ENCODE data around the gene BNIP1. TPM values are rescaled to one million over a fixed set of nuclear protein-coding genes. Genes with fewer than 3 reads are reported as not detected.
"Not testable (repeated sequence)": the region's sequence is repeated elsewhere in the genome, so short reads cannot be mapped to it uniquely, and the experiment has no call there.

BNIP1 gene
- total and polyA plus RNA-seq, 2 experiments from 2014 or later, result 9.2 to 19.9 TPM

GRCh38 chr5:173139631-173140030 lies 4.7 kb upstream of the BNIP1 start:
- no peaks in the 10 kb centered on the region for H3K27me3 ChIP-seq
- H3K27ac ChIP-seq, result no peak overlapping the region
- no peaks in the 10 kb centered on the region for H3K36me3 ChIP-seq
- no peaks in the 10 kb centered on the region for H3K4me1 ChIP-seq (ENCODE audit: low read depth)
- no peaks in the 10 kb centered on the region for H3K9me3 ChIP-seq (ENCODE audit: low read depth)
- TF ChIP-seq, protein P1, sequence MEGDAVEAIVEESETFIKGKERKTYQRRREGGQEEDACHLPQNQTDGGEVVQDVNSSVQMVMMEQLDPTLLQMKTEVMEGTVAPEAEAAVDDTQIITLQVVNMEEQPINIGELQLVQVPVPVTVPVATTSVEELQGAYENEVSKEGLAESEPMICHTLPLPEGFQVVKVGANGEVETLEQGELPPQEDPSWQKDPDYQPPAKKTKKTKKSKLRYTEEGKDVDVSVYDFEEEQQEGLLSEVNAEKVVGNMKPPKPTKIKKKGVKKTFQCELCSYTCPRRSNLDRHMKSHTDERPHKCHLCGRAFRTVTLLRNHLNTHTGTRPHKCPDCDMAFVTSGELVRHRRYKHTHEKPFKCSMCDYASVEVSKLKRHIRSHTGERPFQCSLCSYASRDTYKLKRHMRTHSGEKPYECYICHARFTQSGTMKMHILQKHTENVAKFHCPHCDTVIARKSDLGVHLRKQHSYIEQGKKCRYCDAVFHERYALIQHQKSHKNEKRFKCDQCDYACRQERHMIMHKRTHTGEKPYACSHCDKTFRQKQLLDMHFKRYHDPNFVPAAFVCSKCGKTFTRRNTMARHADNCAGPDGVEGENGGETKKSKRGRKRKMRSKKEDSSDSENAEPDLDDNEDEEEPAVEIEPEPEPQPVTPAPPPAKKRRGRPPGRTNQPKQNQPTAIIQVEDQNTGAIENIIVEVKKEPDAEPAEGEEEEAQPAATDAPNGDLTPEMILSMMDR (IDR thresholded peaks at IDR 0.05; ENCODE audit: low read depth, low read length), result no peak
- no peak overlapping the region for H3K4me3 ChIP-seq
- no peak for DNase-seq (ENCODE audit: low read depth in 1 of 2, low spot score in 1 of 2)

DNA sequence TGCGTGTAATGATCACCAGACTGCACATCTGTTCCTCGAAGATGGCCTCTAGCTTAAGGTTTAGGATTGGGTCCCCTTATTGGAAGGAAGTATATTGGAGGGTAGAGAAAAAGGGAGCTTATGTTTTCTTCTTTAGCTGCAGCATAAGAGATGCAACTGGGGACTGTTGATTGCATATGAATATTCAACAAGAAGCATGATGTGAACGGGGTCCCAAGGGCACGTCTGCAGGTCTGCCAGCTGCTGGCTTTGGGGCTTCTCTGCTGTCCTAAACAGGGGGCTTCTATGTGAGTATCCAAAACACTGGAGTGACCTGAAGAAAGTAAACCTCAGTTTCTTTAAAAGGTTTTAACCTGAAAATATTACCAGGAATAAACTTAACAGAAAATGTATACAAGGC lies 3.6 kb upstream of the BNIP1 start:
- Histone ChIP-seq H3K4me3 (no peak overlapping the region), H3K36me3 (no peaks in the 10 kb centered on the region), H3K27ac (no peak overlapping the region), H3K4me1 (ENCODE audit: low read depth) (no peaks in the 10 kb centered on the region), H3K27me3 (no peaks in the 10 kb centered on the region), H3K9me3 (ENCODE audit: low read depth) (no peaks in the 10 kb centered on the region)
- DNase-seq (ENCODE audit: low read depth in 1 of 2, low spot score in 1 of 2), result no peak
- TF ChIP-seq, protein P1 (IDR thresholded peaks at IDR 0.05; ENCODE audit: low read depth, low read length), result no peak

DNA sequence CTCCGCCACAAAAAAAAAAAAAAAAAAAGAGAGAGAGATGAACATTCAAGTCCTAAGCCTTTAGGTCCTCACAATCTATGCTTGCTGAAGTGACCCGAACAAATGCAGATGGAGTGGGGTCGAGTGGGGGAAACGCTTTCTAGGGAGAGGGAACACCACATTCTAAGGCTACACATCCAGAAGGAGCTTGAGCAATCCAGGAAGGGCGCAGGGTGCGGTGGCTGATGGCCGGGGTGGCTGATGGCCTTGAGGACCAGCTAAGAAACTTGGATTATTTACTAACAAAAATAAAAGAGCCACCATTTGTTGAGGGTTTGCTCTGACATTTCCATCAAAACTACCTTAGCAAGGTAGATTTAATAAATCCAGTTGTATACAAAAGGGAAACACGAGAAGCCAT lies 764 bp upstream of the BNIP1 start:
- no peaks in the 10 kb centered on the region for H3K4me1 ChIP-seq (ENCODE audit: low read depth)
- no peaks in the 10 kb centered on the region for H3K9me3 ChIP-seq (ENCODE audit: low read depth)
- H3K27ac ChIP-seq, result no peak overlapping the region
- no peaks in the 10 kb centered on the region for H3K27me3 ChIP-seq
- no peak overlapping the region for H3K4me3 ChIP-seq
- DNase-seq (ENCODE audit: low read depth in 1 of 2, low spot score in 1 of 2), result no peak
- H3K36me3 ChIP-seq, result peaks cover 4% of the 10 kb centered on the region
- TF ChIP-seq, protein P1 (IDR thresholded peaks at IDR 0.05; ENCODE audit: low read depth, low read length), result no peak

DNA sequence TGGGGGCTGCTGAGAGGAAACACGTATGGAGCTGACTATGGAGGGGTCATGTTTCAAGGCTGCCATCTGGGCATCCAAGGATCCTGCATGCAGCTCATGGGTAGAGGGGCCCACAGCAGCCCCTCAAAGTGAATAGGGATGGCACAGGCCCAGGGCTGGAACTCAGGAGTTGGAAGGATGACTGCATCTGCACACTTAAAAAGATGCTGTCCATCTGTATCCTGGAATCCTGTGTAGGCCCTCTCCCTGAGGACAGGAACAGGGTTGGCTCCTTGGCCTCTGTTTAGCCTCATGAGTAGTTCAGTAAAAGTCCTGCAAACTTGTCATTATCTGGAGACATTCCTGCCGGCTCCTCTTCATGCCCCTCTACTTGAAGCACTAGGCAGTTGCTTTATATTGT lies 4.0 kb downstream of the BNIP1 start:
- H3K9me3 ChIP-seq (ENCODE audit: low read depth), result no peaks in the 10 kb centered on the region
- DNase-seq (ENCODE audit: low read depth in 1 of 2, low spot score in 1 of 2), result no peak
- no peak overlapping the region for H3K4me3 ChIP-seq
- H3K27ac ChIP-seq, result no peak overlapping the region
- H3K27me3 ChIP-seq, result no peaks in the 10 kb centered on the region
- H3K4me1 ChIP-seq (ENCODE audit: low read depth), result no peaks in the 10 kb centered on the region
- TF ChIP-seq, protein P1 (IDR thresholded peaks at IDR 0.05; ENCODE audit: low read depth, low read length), result no peak
- peaks cover 4% of the 10 kb centered on the region for H3K36me3 ChIP-seq

DNA sequence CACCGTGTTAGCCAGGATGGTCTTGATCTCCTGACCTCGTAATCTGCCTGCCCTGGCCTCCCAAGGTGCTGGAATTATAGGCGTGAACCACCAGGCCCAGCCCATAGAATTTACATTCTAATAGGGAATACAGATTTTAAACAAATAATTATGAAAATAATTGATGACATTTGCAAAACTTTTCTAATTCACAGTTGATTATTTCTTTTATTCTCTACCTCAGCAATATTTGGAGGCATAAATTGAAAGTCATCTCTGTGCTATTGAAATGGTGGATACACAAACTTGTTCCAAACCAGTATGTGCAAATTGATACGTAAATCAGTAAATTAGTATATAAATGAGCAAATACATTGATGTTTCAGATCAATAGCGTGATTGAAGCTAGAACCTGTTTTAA lies 8.2 kb downstream of the BNIP1 start:
- no peaks in the 10 kb centered on the region for H3K27me3 ChIP-seq
- no peaks in the 10 kb centered on the region for H3K4me1 ChIP-seq (ENCODE audit: low read depth)
- no peak for DNase-seq (ENCODE audit: low read depth in 1 of 2, low spot score in 1 of 2)
- TF ChIP-seq, protein P1 (IDR thresholded peaks at IDR 0.05; ENCODE audit: low read depth, low read length), result no peak
- H3K9me3 ChIP-seq (ENCODE audit: low read depth), result no peaks in the 10 kb centered on the region
- no peak overlapping the region for H3K27ac ChIP-seq
- H3K4me3 ChIP-seq, result no peak overlapping the region
- peaks cover 14% of the 10 kb centered on the region for H3K36me3 ChIP-seq

DNA sequence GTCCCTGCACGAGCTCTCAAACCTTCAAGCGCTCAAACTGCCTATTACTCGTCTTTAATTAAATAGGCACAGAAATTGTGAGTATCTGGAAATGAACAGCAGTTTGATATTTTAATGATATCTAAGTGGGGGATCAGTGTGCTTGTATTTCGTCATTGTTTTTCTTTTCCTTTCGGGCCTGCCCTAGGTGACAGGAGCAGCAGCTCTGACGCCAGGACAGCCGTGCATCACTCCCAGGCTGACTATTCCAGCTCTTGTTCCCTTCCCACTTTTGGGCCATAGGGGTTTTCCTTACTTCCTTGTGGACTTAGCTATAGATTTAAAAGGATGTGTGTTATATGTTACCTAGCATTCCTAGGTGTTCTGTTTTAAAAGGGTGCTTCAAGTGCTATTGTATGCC lies 9.5 kb downstream of the BNIP1 start:
- H3K27ac ChIP-seq, result no peak overlapping the region
- peaks cover 12% of the 10 kb centered on the region for H3K36me3 ChIP-seq
- no peak for DNase-seq (ENCODE audit: low read depth in 1 of 2, low spot score in 1 of 2)
- H3K4me1 ChIP-seq (ENCODE audit: low read depth), result no peaks in the 10 kb centered on the region
- no peaks in the 10 kb centered on the region for H3K9me3 ChIP-seq (ENCODE audit: low read depth)
- H3K27me3 ChIP-seq, result no peaks in the 10 kb centered on the region
- H3K4me3 ChIP-seq, result no peak overlapping the region
- TF ChIP-seq, protein P1 (IDR thresholded peaks at IDR 0.05; ENCODE audit: low read depth, low read length), result no peak

DNA sequence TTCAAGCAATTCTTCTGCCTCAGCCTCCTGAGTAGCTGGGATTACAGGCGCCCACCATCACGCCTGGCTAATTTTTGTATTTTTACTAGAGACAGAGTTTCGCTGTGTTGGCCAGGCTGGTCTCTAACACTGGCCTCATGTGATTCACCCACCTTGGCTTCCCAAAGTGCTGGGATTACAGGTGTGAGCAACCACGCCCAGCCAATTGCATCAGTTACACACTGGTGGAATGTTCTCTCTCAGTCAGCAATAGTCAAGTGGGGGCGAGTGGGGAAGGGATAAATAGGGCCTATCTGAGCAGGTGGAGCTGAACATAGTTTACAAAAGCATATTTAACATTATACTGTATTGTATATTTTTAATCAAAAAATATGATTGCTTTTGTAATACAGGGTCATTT lies 10.3 kb downstream of the BNIP1 start:
- not testable (repeated sequence) for H3K27ac ChIP-seq; H3K4me3 ChIP-seq; H3K27me3 ChIP-seq; H3K4me1 ChIP-seq (ENCODE audit: low read depth); H3K9me3 ChIP-seq (ENCODE audit: low read depth); DNase-seq (ENCODE audit: low read depth in 1 of 2, low spot score in 1 of 2)
- peaks cover 12% of the 10 kb centered on the region for H3K36me3 ChIP-seq

Measured in cardiac muscle cell (in vitro differentiated cells and primary cell).